Measurements from ENCODE around the gene PSMG4.

The PSMG4 gene

GRCh38 chr6:3314621-3315467 lies 56.1 kb downstream of the PSMG4 start:
- no peaks in the 10 kb centered on the region for H3K36me3 Mint-ChIP-seq (ENCODE audit: low read depth)
- no peak for TF ChIP-seq CTCF (IDR thresholded peaks at IDR 0.05; ENCODE audit: unreplicated experiment in 3 of 3)
- H3K27me3 Mint-ChIP-seq (ENCODE audit: low read depth), result peaks cover 25% of the 10 kb centered on the region
- H3K27ac Mint-ChIP-seq, result no peak overlapping the region
- H3K4me1 Mint-ChIP-seq, result peaks cover 32% of the 10 kb centered on the region
- H3K4me3 Mint-ChIP-seq, result no peak overlapping the region
- H3K9me3 Mint-ChIP-seq, result no peaks in the 10 kb centered on the region

- Mint-ChIP-seq H3K27me3 (ENCODE audit: low read depth) (peaks cover 30% of the 10 kb centered on the region), H3K27ac (no peak overlapping the region), H3K4me3 (no peak overlapping the region), H3K4me1 (peaks cover 25% of the 10 kb centered on the region), H3K9me3 (no peaks in the 10 kb centered on the region), H3K36me3 (ENCODE audit: low read depth) (no peaks in the 10 kb centered on the region)
- TF ChIP-seq CTCF (IDR thresholded peaks at IDR 0.05; ENCODE audit: unreplicated experiment in 3 of 3), result no peak
These were observed 57.1 kb downstream of the PSMG4 start for GRCh38 chr6:3315841-3316240.

- no peaks in the 10 kb centered on the region for H3K36me3 Mint-ChIP-seq (ENCODE audit: low read depth)
- H3K27me3 Mint-ChIP-seq (ENCODE audit: low read depth), result peaks cover 25% of the 10 kb centered on the region
- TF ChIP-seq CTCF (IDR thresholded peaks at IDR 0.05; ENCODE audit: unreplicated experiment in 3 of 3), result no peak
- H3K9me3 Mint-ChIP-seq, result no peaks in the 10 kb centered on the region
- H3K4me3 Mint-ChIP-seq, result no peak overlapping the region
- H3K27ac Mint-ChIP-seq, result no peak overlapping the region
- H3K4me1 Mint-ChIP-seq, result peaks cover 20% of the 10 kb centered on the region
These were observed 57.6 kb downstream of the PSMG4 start for GRCh38 chr6:3316331-3316730.

- no peak overlapping the region for H3K27ac Mint-ChIP-seq
- H3K27me3 Mint-ChIP-seq (ENCODE audit: low read depth), result peaks cover 25% of the 10 kb centered on the region
- H3K36me3 Mint-ChIP-seq (ENCODE audit: low read depth), result no peaks in the 10 kb centered on the region
- no peak for TF ChIP-seq CTCF (IDR thresholded peaks at IDR 0.05; ENCODE audit: unreplicated experiment in 3 of 3)
- H3K4me1 Mint-ChIP-seq, result peaks cover 19% of the 10 kb centered on the region
- no peak overlapping the region for H3K4me3 Mint-ChIP-seq
- H3K9me3 Mint-ChIP-seq, result no peaks in the 10 kb centered on the region
These were observed 58.1 kb downstream of the PSMG4 start for GRCh38 chr6:3316818-3317217.
